ENCODE data around the gene HPS1. TPM values are rescaled to one million over a fixed set of nuclear protein-coding genes. Genes with fewer than 3 reads are reported as not detected.

HPS1 gene
- total RNA-seq, 4 donors from 2014 or later, result 48.6 to 66.7 (median 60.5) TPM

DNA sequence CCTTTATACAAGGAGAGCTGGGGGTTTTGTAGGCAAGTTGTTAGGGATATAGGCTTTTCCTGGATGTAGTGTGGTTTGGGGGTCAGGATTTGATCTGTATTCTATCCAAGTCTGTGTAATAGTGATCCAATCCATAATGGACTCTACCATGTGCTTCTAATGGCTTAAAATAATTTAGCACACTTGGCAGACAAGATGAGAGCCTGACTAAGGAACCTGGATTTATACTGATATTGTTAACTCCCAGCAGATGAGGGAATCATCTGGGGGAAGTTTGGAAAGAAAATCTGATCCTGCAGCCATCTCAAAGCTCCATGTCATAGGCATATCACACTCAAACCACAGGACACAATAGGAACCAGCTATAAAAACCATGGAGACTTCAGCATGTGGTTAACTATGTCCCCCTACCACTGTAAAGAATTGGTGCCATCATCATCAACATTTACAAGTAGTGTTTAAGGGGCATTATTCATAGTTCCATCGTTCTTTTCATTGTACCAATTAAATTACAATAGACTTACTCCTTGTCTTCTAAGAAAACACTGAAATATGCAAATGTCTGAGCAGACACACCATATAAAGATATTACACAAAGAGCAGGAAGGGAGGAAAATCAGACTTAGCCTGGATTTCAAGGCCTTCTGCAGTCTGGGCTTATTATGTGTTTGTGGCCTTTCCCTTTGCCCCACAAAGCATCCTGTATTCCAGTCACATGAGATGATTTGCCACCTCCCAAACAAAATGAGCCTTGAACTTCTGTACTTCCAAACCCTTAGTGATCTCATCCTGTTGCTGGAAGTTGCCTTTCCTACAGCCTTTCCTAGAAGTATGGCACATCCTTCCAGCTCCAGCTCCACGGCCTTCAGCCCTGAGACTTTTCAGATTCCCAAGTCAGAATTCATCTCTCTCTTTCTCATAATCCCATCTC is 22.5 kb upstream of the HPS1 start:
- Histone ChIP-seq H3K9me3 (no peaks in the 10 kb centered on the region), H3K4me3 (replicated peaks in 1 of 3) (no peak overlapping the region), H3K36me3 (no peaks in the 10 kb centered on the region), H3K27me3 (no peaks in the 10 kb centered on the region), H3K27ac (no peak overlapping the region), H3K4me1 (peaks cover 0 to 3% of the 10 kb centered on the region in 2 donors)
- TF ChIP-seq, protein P1, sequence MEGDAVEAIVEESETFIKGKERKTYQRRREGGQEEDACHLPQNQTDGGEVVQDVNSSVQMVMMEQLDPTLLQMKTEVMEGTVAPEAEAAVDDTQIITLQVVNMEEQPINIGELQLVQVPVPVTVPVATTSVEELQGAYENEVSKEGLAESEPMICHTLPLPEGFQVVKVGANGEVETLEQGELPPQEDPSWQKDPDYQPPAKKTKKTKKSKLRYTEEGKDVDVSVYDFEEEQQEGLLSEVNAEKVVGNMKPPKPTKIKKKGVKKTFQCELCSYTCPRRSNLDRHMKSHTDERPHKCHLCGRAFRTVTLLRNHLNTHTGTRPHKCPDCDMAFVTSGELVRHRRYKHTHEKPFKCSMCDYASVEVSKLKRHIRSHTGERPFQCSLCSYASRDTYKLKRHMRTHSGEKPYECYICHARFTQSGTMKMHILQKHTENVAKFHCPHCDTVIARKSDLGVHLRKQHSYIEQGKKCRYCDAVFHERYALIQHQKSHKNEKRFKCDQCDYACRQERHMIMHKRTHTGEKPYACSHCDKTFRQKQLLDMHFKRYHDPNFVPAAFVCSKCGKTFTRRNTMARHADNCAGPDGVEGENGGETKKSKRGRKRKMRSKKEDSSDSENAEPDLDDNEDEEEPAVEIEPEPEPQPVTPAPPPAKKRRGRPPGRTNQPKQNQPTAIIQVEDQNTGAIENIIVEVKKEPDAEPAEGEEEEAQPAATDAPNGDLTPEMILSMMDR (IDR thresholded peaks at IDR 0.05), result no peak
- no peak for TF ChIP-seq POLR2A (IDR thresholded peaks at IDR 0.05)
- intact Hi-C loops (cut with DNase I), result loop anchor here (2.0 to 5.0 kb wide), 2 partner anchors 193 to 778 kb away; no protein-coding TSS in a partner anchor
- DNase-seq, result no peak
- 77 to 85% methylated on average over 2 of the region's 2 CpGs for WGBS, 2 donors

DNA sequence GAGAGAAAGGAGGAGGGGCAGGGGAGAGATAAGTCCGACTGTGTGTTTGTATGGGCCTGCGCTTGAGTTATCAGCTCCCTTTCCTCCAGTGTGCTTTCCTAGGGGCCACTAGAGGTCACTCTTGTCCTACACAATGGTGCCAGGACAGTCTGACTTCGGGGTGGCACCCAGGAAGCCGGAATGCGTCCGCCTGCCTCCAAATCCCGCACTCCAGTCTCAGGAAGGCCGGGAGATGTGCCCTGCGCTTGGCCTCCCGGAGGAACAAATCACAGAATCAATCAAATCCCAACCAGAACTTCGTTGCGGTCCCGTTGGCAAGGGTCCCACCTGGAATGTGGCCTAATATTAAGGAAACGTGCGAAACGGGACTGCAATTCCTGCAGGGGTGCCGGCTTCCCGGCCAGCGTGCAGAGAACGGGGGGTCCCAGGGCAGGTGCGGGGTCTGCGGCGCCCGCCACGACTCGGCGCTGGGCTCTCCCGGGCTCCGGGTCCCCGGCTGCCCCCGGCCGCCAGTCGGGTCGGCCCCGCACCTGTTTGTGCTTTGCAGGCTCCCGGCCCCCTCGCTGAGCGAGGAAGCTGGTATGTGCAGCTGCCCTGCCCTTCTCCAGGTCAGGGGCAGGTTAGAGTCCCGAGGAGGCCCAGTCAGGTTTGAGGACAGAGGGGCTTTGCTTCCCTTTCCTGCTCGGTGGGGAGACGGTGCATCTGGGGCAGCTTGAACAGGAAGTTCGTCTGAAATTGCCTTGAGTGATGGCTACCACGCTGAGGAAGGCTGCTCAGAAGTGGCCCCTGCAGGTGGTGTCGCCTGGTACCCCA is 21.0 kb upstream of the HPS1 start:
- 1 to 9% methylated on average over 17 to 22 of the region's 44 CpGs for WGBS, 2 donors
- no peaks in the 10 kb centered on the region for H3K27me3 ChIP-seq
- H3K4me1 ChIP-seq, result peaks cover 0 to 3% of the 10 kb centered on the region in 2 donors
- no peak overlapping the region for H3K27ac ChIP-seq
- DNase-seq, result peak; percentile 70 to 74
- intact Hi-C loops (cut with DNase I), result loop anchor here (2.0 to 5.0 kb wide), 2 partner anchors 195 to 779 kb away; no protein-coding TSS in a partner anchor
- no peak for TF ChIP-seq POLR2A (IDR thresholded peaks at IDR 0.05)
- TF ChIP-seq, protein P1 (IDR thresholded peaks at IDR 0.05), result peak; percentile 54 to 93 (median 82)
- peak overlapping the region in 2 of 3 donors; percentile 14 to 48 for H3K4me3 ChIP-seq (replicated peaks in 1 of 3)
- H3K36me3 ChIP-seq, result no peaks in the 10 kb centered on the region
- H3K9me3 ChIP-seq, result no peaks in the 10 kb centered on the region

DNA sequence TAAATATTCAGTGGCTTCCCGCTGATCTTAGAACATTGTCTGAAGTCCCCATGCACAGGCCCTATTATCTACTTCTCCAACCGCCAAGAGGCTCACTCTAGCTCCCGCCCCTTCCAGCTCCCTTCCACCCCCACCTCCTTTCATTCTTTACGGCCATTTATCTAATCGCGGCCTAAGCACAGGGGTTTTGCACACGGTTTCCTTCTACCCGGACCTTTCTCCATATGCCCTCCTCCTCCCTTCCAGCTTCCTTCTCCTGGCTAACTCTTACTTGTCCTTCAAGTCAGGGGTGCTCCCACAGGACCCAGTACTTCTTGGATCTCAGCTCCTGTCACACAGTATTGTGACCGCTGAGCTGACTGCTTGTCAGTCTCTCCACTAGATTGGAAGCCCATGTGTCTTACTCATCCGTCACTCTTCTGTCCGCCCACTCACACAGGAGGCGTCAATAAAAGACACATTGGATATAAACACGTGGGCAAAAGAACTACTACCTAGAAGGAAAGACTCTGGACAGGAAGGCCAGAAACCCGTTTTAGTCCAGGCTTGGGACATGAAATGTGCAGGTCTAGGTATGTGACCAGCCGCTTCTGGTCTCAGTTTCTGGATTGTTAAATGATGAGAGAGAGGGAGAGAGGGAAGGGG is 20.2 kb upstream of the HPS1 start:
- Histone ChIP-seq H3K4me3 (replicated peaks in 1 of 3) (no peak overlapping the region), H3K4me1 (peaks cover 0 to 3% of the 10 kb centered on the region in 2 donors), H3K27me3 (no peaks in the 10 kb centered on the region), H3K36me3 (no peaks in the 10 kb centered on the region), H3K27ac (no peak overlapping the region), H3K9me3 (no peaks in the 10 kb centered on the region)
- no peak for DNase-seq
- intact Hi-C loops (cut with DNase I), result loop anchor here (5.0 kb wide), 1 partner anchor 195 kb away; no protein-coding TSS in a partner anchor
- TF ChIP-seq, protein P1 (IDR thresholded peaks at IDR 0.05), result no peak
- 66 to 68% methylated on average over 15 of the region's 15 CpGs for WGBS, 2 donors

DNA sequence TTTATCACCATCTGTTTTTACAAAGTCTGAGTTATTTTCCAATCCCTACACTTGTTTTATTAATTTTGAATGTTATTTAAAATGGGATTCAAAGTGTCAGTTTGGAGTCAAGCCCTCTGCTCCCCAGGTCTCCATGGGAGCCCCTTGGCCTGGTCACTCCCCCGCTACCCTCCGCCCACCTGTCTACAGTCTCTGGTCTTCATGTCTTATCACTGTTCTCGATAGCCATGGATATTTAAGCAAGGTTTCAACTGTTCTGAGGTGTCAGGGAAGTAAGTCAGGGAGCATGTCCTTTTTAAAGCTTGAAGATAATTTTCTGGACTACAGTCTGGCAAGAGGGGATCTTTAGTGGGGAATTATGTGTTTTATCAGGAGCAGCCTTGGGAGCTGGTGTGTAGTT is 19.1 kb upstream of the HPS1 start:
- intact Hi-C loops (cut with DNase I), result loop anchor here (5.0 kb wide), 1 partner anchor 196 kb away; no protein-coding TSS in a partner anchor
- no peak for DNase-seq
- Histone ChIP-seq H3K27me3 (no peaks in the 10 kb centered on the region), H3K4me3 (replicated peaks in 1 of 3) (no peak overlapping the region), H3K9me3 (no peaks in the 10 kb centered on the region), H3K4me1 (peaks cover 0 to 7% of the 10 kb centered on the region in 2 donors), H3K36me3 (no peaks in the 10 kb centered on the region), H3K27ac (no peak overlapping the region)
- TF ChIP-seq POLR2A (IDR thresholded peaks at IDR 0.05), result no peak
- WGBS, 2 donors, result 90 to 97% methylated on average over 3 of the region's 3 CpGs
